ENCODE measurements around the gene IL17RB.
A peak's percentile ranks its signal among the peaks of the same experiment; 100 is the strongest.

The IL17RB gene

DNA sequence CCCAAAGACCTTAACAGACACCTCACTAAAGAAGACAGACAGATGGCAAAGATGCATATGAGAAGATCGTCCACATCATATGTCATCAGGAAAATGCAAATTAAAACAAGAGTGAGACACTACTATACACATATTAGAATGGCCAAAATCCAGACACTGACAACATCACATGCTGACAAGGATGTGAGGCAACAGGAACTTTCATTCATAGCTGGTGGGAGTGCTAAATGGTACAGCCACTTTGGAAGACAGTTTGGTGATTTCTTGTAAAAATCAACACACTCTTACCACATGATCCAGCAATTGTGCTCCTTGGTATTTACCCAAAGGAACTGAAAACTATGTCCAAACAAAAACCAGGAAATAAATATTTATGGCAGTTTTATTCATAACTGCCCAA is 17.8 kb upstream of the IL17RB start:
- no peak for DNase-seq (ENCODE audit: low read depth in 2 of 2)

DNA sequence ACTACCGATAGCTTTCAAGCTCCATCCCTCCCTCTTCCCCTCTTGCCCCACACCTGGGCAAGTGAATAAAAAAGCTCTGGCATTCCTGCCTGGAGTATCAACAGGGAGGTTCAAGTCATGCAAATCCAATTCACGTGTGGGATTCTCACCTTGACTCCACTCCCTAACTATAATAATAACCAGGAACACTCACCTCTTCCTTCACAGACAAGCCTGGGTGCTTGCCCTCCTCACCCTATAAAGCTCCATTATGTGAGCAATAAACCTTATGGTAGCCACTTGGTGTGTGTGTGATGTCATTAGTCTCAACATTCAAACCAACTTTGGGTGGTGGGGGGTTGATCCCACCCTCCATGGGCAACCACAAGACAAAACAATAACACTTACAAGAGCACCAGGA is 16.8 kb upstream of the IL17RB start:
- DNase-seq (ENCODE audit: low read depth in 2 of 2): no peak

DNA sequence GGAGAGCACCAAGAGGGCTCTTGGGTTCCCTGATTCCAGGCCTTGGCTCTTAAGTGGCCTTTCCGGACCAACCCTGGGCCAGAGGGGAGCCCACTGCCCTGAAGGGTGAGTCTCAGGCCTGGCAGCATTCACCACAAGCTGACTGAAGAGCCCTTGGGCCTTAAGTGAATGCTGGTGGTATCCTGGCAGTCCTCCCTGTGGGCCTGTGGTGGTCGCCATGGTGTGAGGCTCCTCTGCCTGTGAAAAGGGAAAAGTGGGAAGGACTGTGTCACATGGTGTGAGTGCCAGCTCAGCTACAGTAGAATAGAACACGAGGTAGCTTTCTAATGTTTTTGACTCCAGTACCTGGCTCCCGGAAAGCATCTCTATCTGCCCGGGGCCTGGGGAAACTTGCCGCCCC is 15.4 kb upstream of the IL17RB start:
- DNase-seq (ENCODE audit: low read depth in 2 of 2): no peak

DNA sequence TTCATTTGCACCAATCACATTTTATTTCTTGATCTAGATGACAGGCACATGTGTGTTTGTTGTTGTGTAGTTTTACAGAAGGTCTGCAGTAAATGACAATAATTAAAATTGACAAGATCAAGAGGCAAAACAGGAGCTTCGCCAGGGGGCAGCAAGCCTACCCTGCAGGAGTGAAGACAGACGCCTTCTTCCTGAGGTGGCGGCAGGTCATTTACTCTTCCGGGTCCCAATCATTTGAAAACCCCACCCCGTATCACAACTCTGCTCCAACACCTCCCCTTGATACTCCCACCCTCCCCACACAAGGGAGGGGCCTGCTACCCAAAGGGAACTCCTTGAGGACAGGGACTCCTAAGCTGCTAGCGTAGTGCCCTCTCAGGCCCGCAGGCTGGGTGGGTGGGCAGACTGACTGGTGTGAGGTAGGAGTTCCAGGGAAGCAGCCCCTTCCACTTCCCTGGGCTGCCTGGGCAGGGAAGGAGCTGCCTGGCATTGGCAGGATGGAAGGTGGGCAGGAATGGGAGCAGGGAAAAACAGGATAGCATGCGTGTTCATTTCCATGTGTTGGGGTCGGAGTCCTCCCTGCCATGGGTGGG is 13.2 kb upstream of the IL17RB start:
- no peak for DNase-seq (ENCODE audit: low read depth in 2 of 2)

GRCh38 chr3:53833700-53834099 is 12.7 kb upstream of the IL17RB start:
- no peak for DNase-seq (ENCODE audit: low read depth in 2 of 2)

GRCh38 chr3:53834429-53835095 is 11.8 kb upstream of the IL17RB start:
- no peak for DNase-seq (ENCODE audit: low read depth in 2 of 2)

GRCh38 chr3:53835257-53835656 is 11.1 kb upstream of the IL17RB start:
- DNase-seq (ENCODE audit: low read depth in 2 of 2): no peak

- no peak for DNase-seq (ENCODE audit: low read depth in 2 of 2)
These were observed 10.1 kb upstream of the IL17RB start for GRCh38 chr3:53836084-53836872.

DNA sequence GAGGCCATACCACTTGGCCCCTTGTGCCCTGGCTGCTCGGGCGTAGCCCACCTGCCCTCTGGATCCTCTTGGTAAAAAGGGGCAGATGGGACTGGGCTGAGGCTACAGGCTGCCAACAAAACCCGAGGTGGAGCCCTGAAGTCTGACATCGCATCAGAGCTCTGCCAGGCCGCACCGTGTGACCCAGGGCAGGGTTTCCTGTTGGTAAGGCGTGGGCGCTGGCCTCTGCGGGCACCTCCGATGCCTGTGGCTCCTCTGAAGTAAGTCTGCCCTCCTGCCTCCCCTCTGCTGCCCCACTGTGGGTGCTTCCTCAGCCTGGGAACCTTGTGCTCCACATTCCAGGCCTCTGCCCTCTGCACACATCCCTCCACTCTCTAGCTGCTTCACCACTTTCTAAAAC is 9.0 kb upstream of the IL17RB start:
- DNase-seq (ENCODE audit: low read depth in 2 of 2): no peak

- DNase-seq (ENCODE audit: low read depth in 2 of 2): no peak
These were observed 5.1 kb upstream of the IL17RB start for GRCh38 chr3:53841296-53841695.

- DNase-seq (ENCODE audit: low read depth in 2 of 2): no peak
These were observed 3.8 kb upstream of the IL17RB start for GRCh38 chr3:53842436-53843194.

GRCh38 chr3:53843195-53844177 is 2.9 kb upstream of the IL17RB start:
- no peak for DNase-seq (ENCODE audit: low read depth in 2 of 2)

GRCh38 chr3:53844262-53845102 is 1.9 kb upstream of the IL17RB start:
- DNase-seq (ENCODE audit: low read depth in 2 of 2): no peak

GRCh38 chr3:53845103-53845880 is 1.1 kb upstream of the IL17RB start:
- DNase-seq (ENCODE audit: low read depth in 2 of 2): no peak

DNA sequence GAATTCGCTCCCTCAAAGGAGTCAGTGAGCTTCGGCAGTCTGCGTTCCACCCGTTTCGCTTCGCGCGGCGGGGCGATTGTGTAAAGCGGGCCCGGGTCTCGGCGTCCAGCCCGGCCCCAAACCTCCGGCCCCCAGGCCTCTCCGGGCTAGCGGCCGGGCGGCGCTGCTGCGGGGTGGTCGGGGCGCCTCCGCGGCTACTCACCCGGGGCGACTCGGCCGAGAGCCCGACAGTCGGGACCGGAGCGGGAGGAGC is 561 bp upstream of the IL17RB start:
- no peak for DNase-seq (ENCODE audit: low read depth in 2 of 2)

DNA sequence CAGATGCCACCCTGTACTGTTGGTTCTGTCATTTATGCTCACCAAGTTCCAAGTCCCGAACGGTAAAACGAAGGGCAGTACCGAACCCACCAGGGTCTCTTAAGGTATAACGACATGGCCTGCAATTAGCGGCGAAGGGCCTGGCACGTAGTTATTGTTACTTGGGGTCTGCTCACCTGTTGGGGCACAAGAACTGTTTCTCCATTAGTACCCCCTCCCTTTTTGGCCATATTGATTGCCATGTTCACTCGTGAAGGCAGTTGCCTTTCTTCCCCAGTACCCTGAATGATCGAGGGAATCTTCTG is 435 bp downstream of the IL17RB start:
- DNase-seq (ENCODE audit: low read depth in 2 of 2): no peak

DNA sequence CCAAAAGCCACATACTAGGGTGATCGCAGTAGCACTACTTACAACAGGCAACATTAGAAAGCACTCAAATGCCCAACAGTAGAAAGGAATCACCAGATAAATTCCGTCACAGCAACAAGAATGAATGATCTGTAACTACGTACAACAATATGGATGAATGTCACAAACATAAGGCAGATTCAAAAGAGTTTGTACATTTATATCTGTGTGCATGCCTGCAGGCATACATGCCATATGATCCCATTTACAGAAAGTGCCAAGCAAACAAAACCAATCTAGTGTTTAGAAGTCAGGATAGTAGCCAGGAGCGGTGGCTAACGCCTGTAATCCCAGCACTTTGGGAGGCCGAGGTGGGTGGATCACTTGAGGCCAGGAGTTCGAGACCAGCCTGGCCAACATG is 3.5 kb downstream of the IL17RB start:
- DNase-seq (ENCODE audit: low read depth in 2 of 2): no peak

DNA sequence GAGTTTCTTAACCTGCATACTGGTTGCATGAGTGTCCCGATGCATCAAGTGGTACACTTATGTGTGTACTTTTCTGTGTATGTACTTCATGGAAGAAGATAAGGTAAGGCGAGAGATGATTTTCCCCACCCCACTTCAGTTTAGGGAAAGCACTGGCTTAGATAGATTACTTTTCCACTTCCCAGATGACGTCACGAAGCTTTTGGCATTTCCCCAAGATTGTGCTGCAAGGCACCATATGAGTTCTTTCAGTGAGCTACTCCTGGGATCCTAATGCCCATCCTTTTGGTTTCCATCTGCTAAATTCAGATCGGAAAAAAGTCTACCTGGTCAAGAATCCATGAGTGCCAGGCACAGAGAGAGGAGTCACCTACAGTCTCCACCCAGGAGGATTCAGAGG is 4.5 kb downstream of the IL17RB start:
- peak in 1 of 2 experiments; percentile 11 for DNase-seq (ENCODE audit: low read depth in 2 of 2)

DNA sequence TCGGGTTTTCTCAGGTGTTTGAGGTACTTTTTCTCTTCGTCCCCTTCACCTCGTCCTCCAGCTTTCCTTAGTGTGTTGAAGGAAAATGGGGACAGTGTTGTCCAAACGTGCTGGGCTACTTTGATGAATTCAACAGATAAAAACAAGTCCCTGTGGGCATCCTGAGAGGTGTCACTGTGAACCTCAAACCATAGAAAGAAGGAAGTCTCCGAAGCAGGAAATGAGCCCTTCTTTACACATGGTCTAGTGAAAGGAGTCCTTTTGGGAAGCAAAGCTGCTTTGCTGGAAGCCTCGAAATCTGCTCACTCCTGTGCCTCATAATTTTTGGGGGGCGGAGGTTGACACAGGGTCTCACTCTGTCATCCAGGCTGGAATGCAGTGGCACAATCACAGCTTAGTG is 10.6 kb downstream of the IL17RB start:
- no peak for DNase-seq (ENCODE audit: low read depth in 2 of 2)

All from fibroblast of skin of left quadriceps (primary cell).